H1 (cell line): ENCODE measurements around the gene PLCB1.
"Not testable (repeated sequence)": the region's sequence is repeated elsewhere in the genome, so short reads cannot be mapped to it uniquely, and the experiment has no call there.

Source experiments
- BCL11A ChIP-seq, 2 experiments: IDR thresholded peaks; one replicate each; pipeline ENCODE4 v1.6.1; 2011; ENCODE audit warnings: low read depth in 2 of 2, low read length in 2 of 2, mild to moderate bottlenecking in 2 of 2
- CHD2 ChIP-seq: IDR thresholded peaks from 2 replicates; pipeline ENCODE4 v1.6.1; 2012; ENCODE audit warnings: low read length, improper control_type of control experiment
- GABPA ChIP-seq: IDR thresholded peaks from 2 replicates; pipeline ENCODE4 v1.6.1; 2011; ENCODE audit warnings: mild to moderate bottlenecking, low read length, moderate library complexity, borderline replicate concordance; ENCODE audit not compliant: insufficient read depth
- POLR2A ChIP-seq, 2 experiments: IDR thresholded peaks; 1 replicate in 1 of 2; 2 replicates in 1 of 2; pipeline ENCODE4 v1.6.1; 2011; ENCODE audit warnings: low read depth in 2 of 2, low read length in 2 of 2, mild to moderate bottlenecking in 2 of 2; ENCODE audit errors: control extremely low read depth in 1 of 2
- RAD21 ChIP-seq, 2 experiments: IDR thresholded peaks in 1 of 2; conservative IDR thresholded peaks in 1 of 2; 2 replicates each; pipeline ENCODE4 v1.6.1; 2011; ENCODE audit warnings: low read depth in 2 of 2, low read length in 2 of 2, improper control_type of control experiment in 1 of 2, inconsistent platforms in 1 of 2, mild to moderate bottlenecking in 1 of 2, moderate library complexity in 1 of 2
- SP1 ChIP-seq: IDR thresholded peaks from 2 replicates; pipeline ENCODE4 v1.6.1; 2011; ENCODE audit warnings: low read depth, low read length
- TBP ChIP-seq: IDR thresholded peaks from 2 replicates; pipeline ENCODE4 v1.6.1; 2011; ENCODE audit warnings: low read depth, low read length, improper control_type of control experiment
- TF ChIP-seq, protein P1 (sequence below), 3 experiments: IDR thresholded peaks; 1 replicate in 2 of 3; 2 replicates in 1 of 3; pipeline versions ENCODE4 v1.5.1 to v1.6.1; 2011; ENCODE audit warnings: low read length in 3 of 3, mild to moderate bottlenecking in 3 of 3, inconsistent platforms in 2 of 3, low read depth in 1 of 3, moderate library complexity in 1 of 3; ENCODE audit not compliant: insufficient read depth in 1 of 3; ENCODE audit errors: control extremely low read depth in 1 of 3

DNA sequence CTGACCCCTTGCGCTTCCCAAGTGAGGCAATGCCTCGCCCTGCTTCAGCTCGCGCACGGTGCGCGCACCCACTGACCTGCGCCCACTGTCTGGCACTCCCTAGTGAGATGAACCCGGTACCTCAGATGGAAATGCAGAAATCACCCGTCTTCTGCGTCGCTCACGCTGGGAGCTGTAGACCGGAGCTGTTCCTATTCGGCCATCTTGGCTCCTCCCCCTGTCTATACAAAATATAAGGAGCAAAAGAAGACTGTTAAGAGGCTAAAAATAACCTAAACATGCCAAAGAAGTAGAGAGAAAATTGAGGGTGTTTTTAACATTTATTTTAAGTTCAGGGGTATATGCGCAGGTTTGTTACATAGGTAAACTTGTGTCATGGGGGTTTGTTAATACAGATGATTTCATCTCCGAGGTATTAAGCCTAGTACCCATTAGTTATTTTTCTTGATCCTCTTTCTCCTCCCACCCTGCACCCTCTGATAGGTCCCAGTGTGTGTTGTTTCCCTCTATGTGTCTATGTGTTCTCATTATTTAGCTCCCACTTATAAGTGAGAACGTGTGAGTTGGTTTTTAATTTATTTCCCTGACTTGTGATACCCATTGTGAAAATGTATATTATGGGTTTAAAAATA, 469.0 kb downstream of the PLCB1 start:
- TF ChIP-seq TBP; CHD2; SP1; POLR2A (IDR thresholded peaks at IDR 0.05; ENCODE audit: control extremely low read depth in 1 of 2, low read depth in 2 of 2, low read length in 2 of 2); BCL11A (IDR thresholded peaks at IDR 0.05; ENCODE audit: low read depth in 2 of 2, low read length in 2 of 2); RAD21 (IDR thresholded peaks at IDR 0.05 in 1 of 2, conservative IDR thresholded peaks at IDR 0.05 in 1 of 2; ENCODE audit: low read depth in 2 of 2, low read length in 2 of 2); GABPA: not testable (repeated sequence)
- TF ChIP-seq, protein P1, sequence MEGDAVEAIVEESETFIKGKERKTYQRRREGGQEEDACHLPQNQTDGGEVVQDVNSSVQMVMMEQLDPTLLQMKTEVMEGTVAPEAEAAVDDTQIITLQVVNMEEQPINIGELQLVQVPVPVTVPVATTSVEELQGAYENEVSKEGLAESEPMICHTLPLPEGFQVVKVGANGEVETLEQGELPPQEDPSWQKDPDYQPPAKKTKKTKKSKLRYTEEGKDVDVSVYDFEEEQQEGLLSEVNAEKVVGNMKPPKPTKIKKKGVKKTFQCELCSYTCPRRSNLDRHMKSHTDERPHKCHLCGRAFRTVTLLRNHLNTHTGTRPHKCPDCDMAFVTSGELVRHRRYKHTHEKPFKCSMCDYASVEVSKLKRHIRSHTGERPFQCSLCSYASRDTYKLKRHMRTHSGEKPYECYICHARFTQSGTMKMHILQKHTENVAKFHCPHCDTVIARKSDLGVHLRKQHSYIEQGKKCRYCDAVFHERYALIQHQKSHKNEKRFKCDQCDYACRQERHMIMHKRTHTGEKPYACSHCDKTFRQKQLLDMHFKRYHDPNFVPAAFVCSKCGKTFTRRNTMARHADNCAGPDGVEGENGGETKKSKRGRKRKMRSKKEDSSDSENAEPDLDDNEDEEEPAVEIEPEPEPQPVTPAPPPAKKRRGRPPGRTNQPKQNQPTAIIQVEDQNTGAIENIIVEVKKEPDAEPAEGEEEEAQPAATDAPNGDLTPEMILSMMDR (IDR thresholded peaks at IDR 0.05; ENCODE audit: control extremely low read depth in 1 of 3, insufficient read depth in 1 of 3, low read depth in 1 of 3, low read length in 3 of 3), result not testable (repeated sequence)
